Endodermal cell (in vitro differentiated cells): ENCODE measurements around the gene HTATIP2. TPM values are rescaled to one million over a fixed set of nuclear protein-coding genes. Genes with fewer than 3 reads are reported as not detected.
A peak's percentile ranks its signal among the peaks of the same experiment; 100 is the strongest.

Experiments
- DNase-seq: peaks from one replicate; pipeline ENCODE4 v3.0.0-alpha.2; 2017
- H3K27ac ChIP-seq: 2 replicates; pipeline ENCODE4 v1.5.1; 2013; ENCODE audit warnings: mild to moderate bottlenecking, low read depth, low read length, moderate library complexity
- H3K27me3 ChIP-seq: 2 replicates; pipeline ENCODE4 v1.6.1; 2013; ENCODE audit warnings: mild to moderate bottlenecking, low read length, moderate library complexity; ENCODE audit not compliant: insufficient read depth, control insufficient read depth, poor library complexity, severe bottlenecking
- H3K36me3 ChIP-seq: 2 replicates; pipeline ENCODE4 v1.7.0; 2013; ENCODE audit warnings: mild to moderate bottlenecking, low read length, moderate library complexity; ENCODE audit not compliant: control insufficient read depth, insufficient read depth
- H3K4me1 ChIP-seq: one replicate; pipeline ENCODE4 v1.7.0; 2013; ENCODE audit warnings: low read length; ENCODE audit not compliant: control insufficient read depth, insufficient read depth
- H3K4me3 ChIP-seq: 2 replicates; pipeline ENCODE4 v1.5.1; 2013; ENCODE audit warnings: mild to moderate bottlenecking, low read length, moderate library complexity
- H3K9ac ChIP-seq: 2 replicates; pipeline ENCODE4 v1.6.1; 2013; ENCODE audit warnings: mild to moderate bottlenecking, low read length, moderate library complexity; ENCODE audit not compliant: poor library complexity, severe bottlenecking; ENCODE audit errors: extremely low read depth
- H3K9me3 ChIP-seq: 2 replicates; pipeline ENCODE4 v1.6.1; 2013; ENCODE audit warnings: mild to moderate bottlenecking, low read length, moderate library complexity; ENCODE audit not compliant: control insufficient read depth
- H3K27ac Mint-ChIP-seq: 2 replicates; pipeline ENCODE4 v1.8.0; 2020; ENCODE audit warnings: mixed read lengths
- H3K27me3 Mint-ChIP-seq: 2 replicates; pipeline ENCODE4 v1.8.0; 2021; ENCODE audit warnings: mild to moderate bottlenecking, mixed read lengths; ENCODE audit not compliant: insufficient read depth
- H3K36me3 Mint-ChIP-seq: 2 replicates; pipeline ENCODE4 v1.8.0; 2020; ENCODE audit warnings: low read depth, mixed read lengths
- H3K4me1 Mint-ChIP-seq: 2 replicates; pipeline ENCODE4 v1.8.0; 2020; ENCODE audit warnings: mixed read lengths
- H3K4me3 Mint-ChIP-seq: 2 replicates; pipeline ENCODE4 v1.8.0; 2020; ENCODE audit warnings: mild to moderate bottlenecking, moderate library complexity, mixed read lengths
- H3K9me3 Mint-ChIP-seq: 2 replicates; pipeline ENCODE4 v1.8.0; 2020; ENCODE audit warnings: mild to moderate bottlenecking, mixed read lengths
- CTCF ChIP-seq: fragments of 200-600 bp; sonication (generic); conservative IDR thresholded peaks from 2 replicates; pipeline ENCODE4 v1.5.0; 2021; ENCODE audit warnings: antibody characterized with exemption, mild to moderate bottlenecking
- WGBS, 2 experiments: methylation state at CpG; one replicate each; pipeline versions ENCODE4 v1.1.5 to v1.1.7; 2013; ENCODE audit warnings: missing lambda C conversion rate in 2 of 2, mixed read lengths in 1 of 2; ENCODE audit not compliant: insufficient coverage in 1 of 2, insufficient read length in 1 of 2; 5-methylcytosine and 5-hydroxymethylcytosine counted together
- total RNA-seq, 2 donors: library from RNA; stranded (reverse); fragmentation: NEBNext Ultra II Directional in 1 of 2; extraction: Animal tissue kit (Norgen Biotek cat#: 25700) in 1 of 2; gene quantifications; 2 replicates in 1 of 2; 3 replicates in 1 of 2; pipeline ENCODE4 v1.2.1, GENCODE V29; 2021

Gene HTATIP2
- total RNA-seq, 2 donors from 2014 or later: 52.5 to 66.6 TPM

- H3K9me3 Mint-ChIP-seq: no peaks in the 10 kb centered on the region
- H3K27ac Mint-ChIP-seq: no peak overlapping the region
- DNase-seq: no peak
- H3K27ac ChIP-seq: no peak overlapping the region
- no peaks in the 10 kb centered on the region for H3K4me1 Mint-ChIP-seq
- peaks cover 6% of the 10 kb centered on the region for H3K36me3 ChIP-seq
- no peak overlapping the region for H3K9ac ChIP-seq
- H3K27me3 ChIP-seq: no peaks in the 10 kb centered on the region
- no peak for TF ChIP-seq CTCF
- H3K4me1 ChIP-seq: no peaks in the 10 kb centered on the region
- H3K9me3 ChIP-seq: no peaks in the 10 kb centered on the region
- no peak overlapping the region for H3K4me3 ChIP-seq
- no peaks in the 10 kb centered on the region for H3K27me3 Mint-ChIP-seq
- H3K4me3 Mint-ChIP-seq: no peak overlapping the region
- 67 to 75% methylated on average over 1 to 2 of the region's 2 CpGs for WGBS, 2 experiments
- H3K36me3 Mint-ChIP-seq: peaks cover 36% of the 10 kb centered on the region
These were observed 58.4 kb downstream of the HTATIP2 start for GRCh38 chr11:20421946-20422345.

- Mint-ChIP-seq H3K27me3 (no peaks in the 10 kb centered on the region), H3K27ac (peak overlapping the region; percentile 9), H3K9me3 (no peaks in the 10 kb centered on the region), H3K4me1 (peaks cover 2% of the 10 kb centered on the region), H3K36me3 (peaks cover 4% of the 10 kb centered on the region), H3K4me3 (no peak overlapping the region)
- 88 to 93% methylated on average over 3 to 5 of the region's 5 CpGs for WGBS, 2 experiments
- Histone ChIP-seq H3K4me3 (no peak overlapping the region), H3K9ac (no peak overlapping the region), H3K27ac (no peak overlapping the region), H3K4me1 (no peaks in the 10 kb centered on the region), H3K27me3 (no peaks in the 10 kb centered on the region), H3K9me3 (no peaks in the 10 kb centered on the region), H3K36me3 (peaks cover 4% of the 10 kb centered on the region)
- DNase-seq: no peak
- no peak for TF ChIP-seq CTCF
These were observed 65.7 kb downstream of the HTATIP2 start for GRCh38 chr11:20429216-20429615.

Other genes starting within 250 kb of the HTATIP2 start
- gene DBX1, start 203.2 kb upstream of the HTATIP2 start, total RNA-seq: not detected
- gene PRMT3, start 24.0 kb downstream of the HTATIP2 start, total RNA-seq: 10 to 100 TPM; 26.2 to 27.1 TPM
- gene SLC6A5, start 235.9 kb downstream of the HTATIP2 start, total RNA-seq: not detected